Hepatic stellate cell (primary cell): Measurements from ENCODE around the gene SIK1.

Experiments used
- DNase-seq: peaks from one replicate; pipeline ENCODE4 v3.0.0; 2011; ENCODE audit warnings: low spot score

Gene SIK1

GRCh38 chr21:43367296-43367695, 59.6 kb downstream of the SIK1 start:
- no peak for DNase-seq

GRCh38 chr21:43366656-43367055, 60.3 kb downstream of the SIK1 start:
- DNase-seq = no peak

- no peak for DNase-seq
Measured at GRCh38 chr21:43365611-43366426, 61.1 kb downstream of the SIK1 start.

GRCh38 chr21:43364851-43365424, 62.0 kb downstream of the SIK1 start:
- no peak for DNase-seq
